Endothelial cell of umbilical vein (primary cell): ENCODE data around the gene GCNA. TPM values are rescaled to one million over a fixed set of nuclear protein-coding genes. Genes with fewer than 3 reads are reported as not detected.

Experiments used
- BruUV-seq: library from RNA; stranded (reverse); fragments of 400-500 nt; replicated peaks from 2 replicates; lab custom pipeline; 2021; lab: Mats Ljungman, UMichigan
- CTCF ChIA-PET: fragments of 300-600, 350-600 bp; sonication (Branson Sonifier 250); formaldehyde crosslinking; loops from one replicate; lab custom pipeline; 2021; ENCODE audit warnings: antibody characterized with exemption, inconsistent platforms; lab: Charles Lee
- POLR2A ChIA-PET: fragments of 300-600, 350-600 bp; sonication (Branson Sonifier 250); formaldehyde crosslinking; loops from one replicate; lab custom pipeline; 2021; ENCODE audit warnings: antibody characterized with exemption, inconsistent platforms; lab: Charles Lee
- DNase-seq: peaks from one replicate; pipeline ENCODE4 v3.0.0-alpha.2; 2011; ENCODE audit warnings: low read depth, low spot score
- FAIRE-seq: peaks from 2 replicates; lab custom pipeline; 2011; peaks lifted over from hg19 to GRCh38; lab: Jason Lieb, UNC
- H2AFZ ChIP-seq: 2 replicates; pipeline ENCODE4 v1.6.0; 2012; ENCODE audit warnings: low read depth, low read length, control low read depth, inconsistent platforms
- H3K27ac ChIP-seq: 2 replicates; pipeline ENCODE4 v1.5.1; 2011; ENCODE audit warnings: low read depth, mild to moderate bottlenecking, control low read depth, low read length, moderate library complexity; ENCODE audit not compliant: insufficient read depth
- H3K27me3 ChIP-seq, 2 experiments: 2 replicates each; pipeline versions ENCODE4 v1.6.0 to v1.6.1; 2011; ENCODE audit warnings: low read length in 2 of 2, mixed read lengths in 1 of 2; ENCODE audit not compliant: control insufficient read depth in 2 of 2, insufficient read depth in 2 of 2
- H3K36me3 ChIP-seq, 2 experiments: 2 replicates in 1 of 2; 3 replicates in 1 of 2; pipeline ENCODE4 v1.5.1; 2011; ENCODE audit warnings: low read length in 2 of 2, mild to moderate bottlenecking in 1 of 2, moderate library complexity in 1 of 2; ENCODE audit not compliant: control insufficient read depth in 2 of 2, insufficient read depth in 2 of 2; ENCODE audit errors: extremely low read depth in 1 of 2
- H3K4me1 ChIP-seq: 3 replicates; pipeline ENCODE4 v1.5.1; 2011; ENCODE audit warnings: mild to moderate bottlenecking, low read length; ENCODE audit not compliant: control insufficient read depth, insufficient read depth; ENCODE audit errors: extremely low read depth
- H3K4me2 ChIP-seq: 2 replicates; pipeline ENCODE4 v1.6.1; 2011; ENCODE audit warnings: low read length, control low read depth, mixed read lengths; ENCODE audit not compliant: insufficient read depth
- H3K4me3 ChIP-seq, 3 experiments: fragments of 200-600 bp in 1 of 3; sonication (generic), shearing (Covaris generic) in 1 of 3; replicated peaks in 1 of 3; 2 replicates each; pipeline ENCODE4 v1.5.1; 2011 to 2016; ENCODE audit warnings: control low read depth in 3 of 3, low read length in 3 of 3, mild to moderate bottlenecking in 2 of 3, inconsistent platforms in 1 of 3, low read depth in 1 of 3, moderate library complexity in 1 of 3; ENCODE audit not compliant: insufficient read depth in 1 of 3
- H3K79me2 ChIP-seq: 2 replicates; pipeline ENCODE4 v1.6.0; 2012; ENCODE audit warnings: low read length, inconsistent platforms; ENCODE audit not compliant: control insufficient read depth, insufficient read depth
- H3K9ac ChIP-seq: replicated peaks from 2 replicates; pipeline ENCODE3; 2011; ENCODE audit warnings: low read length, control low read depth; ENCODE audit not compliant: insufficient read depth; ENCODE audit errors: extremely low read depth
- H3K9me1 ChIP-seq: replicated peaks from 3 replicates; pipeline ENCODE4 v1.6.0; 2011; ENCODE audit warnings: mild to moderate bottlenecking, low read length; ENCODE audit not compliant: control insufficient read depth, insufficient read depth; ENCODE audit errors: extremely low read depth
- H3K9me3 ChIP-seq: replicated peaks from 2 replicates; pipeline ENCODE4 v1.5.1; 2012; ENCODE audit warnings: low read length, inconsistent platforms; ENCODE audit not compliant: control insufficient read depth, insufficient read depth
- H4K20me1 ChIP-seq: replicated peaks from 2 replicates; pipeline ENCODE3; 2011; ENCODE audit warnings: mild to moderate bottlenecking, low read length; ENCODE audit not compliant: control insufficient read depth, insufficient read depth; ENCODE audit errors: extremely low read depth
- EZH2 ChIP-seq: IDR thresholded peaks from 2 replicates; pipeline ENCODE4 v1.6.1; 2012; ENCODE audit warnings: borderline replicate concordance, low read depth, mild to moderate bottlenecking, moderate library complexity, low read length, inconsistent platforms; ENCODE audit not compliant: severe bottlenecking
- FOS ChIP-seq: IDR thresholded peaks from 2 replicates; pipeline ENCODE4 v1.6.1; 2011; ENCODE audit warnings: mild to moderate bottlenecking, low read length, moderate library complexity, borderline replicate concordance; ENCODE audit not compliant: insufficient read depth
- GATA2 ChIP-seq: IDR thresholded peaks from 2 replicates; pipeline ENCODE4 v1.7.0; 2011; ENCODE audit warnings: low read depth, mild to moderate bottlenecking, moderate library complexity, mixed read lengths, low read length; ENCODE audit not compliant: insufficient read length, insufficient read depth
- JUN ChIP-seq: IDR thresholded peaks from 2 replicates; pipeline ENCODE4 v1.6.1; 2011; ENCODE audit warnings: borderline replicate concordance, low read depth; ENCODE audit not compliant: insufficient read length, insufficient read depth
- MYC ChIP-seq: IDR thresholded peaks from one replicate; pipeline ENCODE4 v1.6.1; 2011; ENCODE audit warnings: mild to moderate bottlenecking, low read depth, low read length
- POLR2A ChIP-seq: IDR thresholded peaks from 2 replicates; pipeline ENCODE4 v1.6.1; 2012; ENCODE audit warnings: low read depth, mild to moderate bottlenecking, control low read depth, low read length
- POLR2AphosphoS5 ChIP-seq: IDR thresholded peaks from 2 replicates; pipeline ENCODE4 v1.6.1; 2012; ENCODE audit warnings: low read depth, mild to moderate bottlenecking, control low read depth, low read length, moderate library complexity; ENCODE audit not compliant: insufficient read depth
- dilution Hi-C: fragments of 300-500 bp; cut with MboI; formaldehyde crosslinking; loops from one replicate; pipeline ENCODE4 v1.15.0; 2019; ENCODE audit warnings: low sequenced_read_pairs; ENCODE audit not compliant: extremely low pct_ligation_motif_present
- intact Hi-C: fragments of 100-400 bp; cut with micrococcal nuclease; formaldehyde crosslinking; loops from one replicate; pipeline ENCODE4 v1.10.0; 2022
- polyA plus RNA-seq, 4 experiments: library from polyadenylated mRNA; depleted of rRNA in 3 of 4; stranded (reverse) in 3 of 4; unstranded in 1 of 4; fragments of >200 nt; gene quantifications; 2 replicates each; pipeline versions ENCODE4 v1.2.1 to v1.2.3, GENCODE V29; 2011 to 2012; ENCODE audit warnings: missing spikeins in 1 of 4
- total RNA-seq: library from RNA; stranded (reverse); gene quantifications from 2 replicates; pipeline ENCODE4 v1.2.3, GENCODE V29; 2021
- TF ChIP-seq, protein P1 (sequence below): IDR thresholded peaks from 2 replicates; pipeline ENCODE4 v1.6.1; 2011; ENCODE audit not compliant: insufficient read depth, insufficient read length
- TF ChIP-seq, protein P2 (sequence below), 2 donors: IDR thresholded peaks; 1 replicate in 1 of 2; 2 replicates in 1 of 2; pipeline ENCODE4 v1.5.1; 2011; ENCODE audit warnings: low read length in 2 of 2, mild to moderate bottlenecking in 2 of 2, moderate library complexity in 2 of 2, control low read depth in 1 of 2, inconsistent platforms in 1 of 2, low read depth in 1 of 2; ENCODE audit not compliant: insufficient read depth in 1 of 2; ENCODE audit errors: extremely low read depth in 1 of 2

GCNA gene
- total and polyA plus RNA-seq, 2 donors (not counting 3 experiments of a cell fraction or from before 2014, with no cell fraction given): 1.0 to 4.0 TPM

DNA sequence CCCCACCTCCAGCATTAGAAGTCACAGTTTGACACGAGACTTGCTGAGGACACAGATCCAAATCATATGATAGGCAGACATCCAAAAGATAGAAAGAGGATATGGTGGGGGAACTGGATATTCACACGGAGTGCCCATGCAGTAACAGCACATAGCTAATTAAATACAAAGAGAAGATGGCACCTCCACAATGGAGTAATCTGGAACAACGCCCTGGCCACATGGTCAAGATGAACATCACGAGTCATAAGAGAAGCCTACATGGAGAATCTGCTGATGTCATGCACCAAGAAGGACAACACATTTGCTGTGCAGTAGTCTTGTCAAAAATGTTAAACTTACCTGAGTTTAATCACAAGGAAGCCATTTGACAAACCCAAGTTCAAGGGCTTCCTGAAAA, 79.0 kb downstream of the GCNA start:
- no peak for FAIRE-seq
- ChIA-PET POLR2A (no interaction called here), CTCF (no interaction called here)
- no peak overlapping the region for H3K9ac ChIP-seq
- no peaks in the 10 kb centered on the region for H3K9me3 ChIP-seq
- intact Hi-C loops (no loop called here), dilution Hi-C loops (no loop called here)
- no peaks in the 10 kb centered on the region for H3K4me1 ChIP-seq
- H3K79me2 ChIP-seq: no peaks in the 10 kb centered on the region
- no peak for DNase-seq
- no peaks in the 10 kb centered on the region for H4K20me1 ChIP-seq
- no peak overlapping the region for H2AFZ ChIP-seq
- H3K4me3 ChIP-seq: no peak overlapping the region
- H3K4me2 ChIP-seq: no peak overlapping the region
- no TSS peak for BruUV-seq
- peaks cover 0 to 4% of the 10 kb centered on the region in 2 experiments for H3K27me3 ChIP-seq
- TF ChIP-seq FOS (no peak), POLR2A (no peak)
- no peaks in the 10 kb centered on the region for H3K36me3 ChIP-seq
- no peak overlapping the region for H3K27ac ChIP-seq
- no peaks in the 10 kb centered on the region for H3K9me1 ChIP-seq

DNA sequence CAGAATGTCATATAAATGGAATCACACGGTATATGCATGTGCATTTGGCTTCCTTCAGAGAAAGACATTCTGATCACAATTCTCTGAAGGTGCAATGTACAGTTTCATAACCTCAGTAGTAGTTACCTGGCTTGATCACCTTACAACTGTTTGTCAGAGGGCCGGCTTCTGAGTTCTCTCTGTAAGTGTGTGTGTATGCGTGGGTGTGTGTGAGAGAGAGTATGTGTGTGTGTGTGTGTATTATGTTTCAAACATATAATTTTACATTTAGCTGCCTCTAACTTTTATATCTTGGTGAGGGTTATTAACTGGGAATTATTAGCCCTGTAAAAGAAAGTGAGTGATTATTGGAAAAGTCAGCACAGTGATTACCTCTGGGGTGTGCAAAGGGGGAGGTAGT, 81.1 kb downstream of the GCNA start:
- no peak overlapping the region for H3K4me2 ChIP-seq
- H2AFZ ChIP-seq: no peak overlapping the region
- H3K79me2 ChIP-seq: no peaks in the 10 kb centered on the region
- no peaks in the 10 kb centered on the region for H3K9me1 ChIP-seq
- no peaks in the 10 kb centered on the region for H3K9me3 ChIP-seq
- CTCF ChIA-PET: no interaction called here
- no peaks in the 10 kb centered on the region for H3K4me1 ChIP-seq
- no peak overlapping the region for H3K27ac ChIP-seq
- intact Hi-C loops (no loop called here), dilution Hi-C loops (no loop called here)
- H3K27me3 ChIP-seq: peaks cover 0 to 4% of the 10 kb centered on the region in 2 experiments
- no peaks in the 10 kb centered on the region for H3K36me3 ChIP-seq
- POLR2A ChIA-PET: no interaction called here
- no peak for FAIRE-seq
- no peak for DNase-seq
- no peaks in the 10 kb centered on the region for H4K20me1 ChIP-seq
- no peak overlapping the region for H3K4me3 ChIP-seq
- no peak overlapping the region for H3K9ac ChIP-seq
- no TSS peak for BruUV-seq
- TF ChIP-seq FOS: no peak
- TF ChIP-seq JUN: no peak
- TF ChIP-seq POLR2A: no peak
- TF ChIP-seq, protein P1, sequence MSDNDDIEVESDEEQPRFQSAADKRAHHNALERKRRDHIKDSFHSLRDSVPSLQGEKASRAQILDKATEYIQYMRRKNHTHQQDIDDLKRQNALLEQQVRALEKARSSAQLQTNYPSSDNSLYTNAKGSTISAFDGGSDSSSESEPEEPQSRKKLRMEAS: no peak
- no peak for TF ChIP-seq MYC
- TF ChIP-seq, protein P2, sequence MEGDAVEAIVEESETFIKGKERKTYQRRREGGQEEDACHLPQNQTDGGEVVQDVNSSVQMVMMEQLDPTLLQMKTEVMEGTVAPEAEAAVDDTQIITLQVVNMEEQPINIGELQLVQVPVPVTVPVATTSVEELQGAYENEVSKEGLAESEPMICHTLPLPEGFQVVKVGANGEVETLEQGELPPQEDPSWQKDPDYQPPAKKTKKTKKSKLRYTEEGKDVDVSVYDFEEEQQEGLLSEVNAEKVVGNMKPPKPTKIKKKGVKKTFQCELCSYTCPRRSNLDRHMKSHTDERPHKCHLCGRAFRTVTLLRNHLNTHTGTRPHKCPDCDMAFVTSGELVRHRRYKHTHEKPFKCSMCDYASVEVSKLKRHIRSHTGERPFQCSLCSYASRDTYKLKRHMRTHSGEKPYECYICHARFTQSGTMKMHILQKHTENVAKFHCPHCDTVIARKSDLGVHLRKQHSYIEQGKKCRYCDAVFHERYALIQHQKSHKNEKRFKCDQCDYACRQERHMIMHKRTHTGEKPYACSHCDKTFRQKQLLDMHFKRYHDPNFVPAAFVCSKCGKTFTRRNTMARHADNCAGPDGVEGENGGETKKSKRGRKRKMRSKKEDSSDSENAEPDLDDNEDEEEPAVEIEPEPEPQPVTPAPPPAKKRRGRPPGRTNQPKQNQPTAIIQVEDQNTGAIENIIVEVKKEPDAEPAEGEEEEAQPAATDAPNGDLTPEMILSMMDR (IDR thresholded peaks at IDR 0.05; ENCODE audit: extremely low read depth in 1 of 2, insufficient read depth in 1 of 2, low read depth in 1 of 2, low read length in 2 of 2): no peak
- no peak for TF ChIP-seq EZH2
- TF ChIP-seq GATA2: no peak
- TF ChIP-seq POLR2AphosphoS5: no peak
